ENCODE data around the gene KRTAP12-2.

The KRTAP12-2 gene

GRCh38 chr21:44666401-44667320, at the start of gene KRTAP12-2:
KRTAP12-2 (minus strand) TSS chr21:44666927; CDS start chr21:44666886, 41 bp downstream.
- DNase-seq: no peak

- DNase-seq: no peak
Observed at GRCh38 chr21:44714905-44715304, 48.2 kb upstream of the KRTAP12-2 start.

GRCh38 chr21:44713846-44714245, 47.1 kb upstream of the KRTAP12-2 start:
- no peak for DNase-seq

GRCh38 chr21:44713130-44713529, 46.4 kb upstream of the KRTAP12-2 start:
- DNase-seq: no peak

- no peak for DNase-seq
Observed at GRCh38 chr21:44712203-44713028, 45.7 kb upstream of the KRTAP12-2 start.

- no peak for DNase-seq
Observed at GRCh38 chr21:44711327-44712202, 44.8 kb upstream of the KRTAP12-2 start, which contains the start of gene TSPEAR. TSPEAR (minus strand) TSS chr21:44711572; CDS start chr21:44711514, 58 bp downstream.

GRCh38 chr21:44710756-44711326, 44.1 kb upstream of the KRTAP12-2 start:
- no peak for DNase-seq

GRCh38 chr21:44710294-44710665, 43.6 kb upstream of the KRTAP12-2 start:
- no peak for DNase-seq

GRCh38 chr21:44709426-44710293, 42.9 kb upstream of the KRTAP12-2 start:
- DNase-seq: no peak

- DNase-seq: no peak
Observed at GRCh38 chr21:44708866-44709425, 42.2 kb upstream of the KRTAP12-2 start.

- DNase-seq: no peak
Observed at GRCh38 chr21:44708213-44708865, 41.6 kb upstream of the KRTAP12-2 start.

- no peak for DNase-seq
Observed at GRCh38 chr21:44706706-44707581, 40.2 kb upstream of the KRTAP12-2 start.

GRCh38 chr21:44706026-44706705, 39.4 kb upstream of the KRTAP12-2 start:
- no peak for DNase-seq

- no peak for DNase-seq
Observed at GRCh38 chr21:44704636-44705001, 37.9 kb upstream of the KRTAP12-2 start.

GRCh38 chr21:44703731-44704635, 37.3 kb upstream of the KRTAP12-2 start:
- no peak for DNase-seq

- no peak for DNase-seq
Observed at GRCh38 chr21:44702973-44703730, 36.4 kb upstream of the KRTAP12-2 start.

Measured in GOT3 (cell line).